Subcutaneous adipose tissue (tissue), 4 donors: ENCODE data around the gene NIPAL4. TPM values are rescaled to one million over a fixed set of nuclear protein-coding genes. Genes with fewer than 3 reads are reported as not detected.

Experiments used
- CTCF ChIP-seq: fragments of 450-650 bp; IDR thresholded peaks from one replicate; pipeline ENCODE4 v1.5.1; 2016; ENCODE audit warnings: low read depth, mild to moderate bottlenecking, control low read depth, antibody characterized with exemption, moderate library complexity
- total RNA-seq, 4 donors: library from RNA; depleted of rRNA; stranded (reverse); fragments of >200 nt; gene quantifications; one replicate each; pipeline ENCODE4 v1.1.0, GENCODE V29; 2016

The NIPAL4 gene
- total RNA-seq, 4 donors from 2014 or later: 0.22 to 1.3 TPM; not detected in 2

GRCh38 chr5:157520911-157521703 lies 61.1 kb downstream of the NIPAL4 start:
- TF ChIP-seq CTCF: no peak

GRCh38 chr5:157521704-157522029 lies 61.7 kb downstream of the NIPAL4 start:
- no peak for TF ChIP-seq CTCF

- no peak for TF ChIP-seq CTCF
Observed at GRCh38 chr5:157523976-157524375, 64.0 kb downstream of the NIPAL4 start.

Other genes starting within 250 kb of the NIPAL4 start
- 10 to 100 TPM in 1 of 4 donors, 1 to 10 TPM in 3; 4.1 to 11.9 (median 6.0) TPM for gene CYFIP2, start 194.1 kb upstream of the NIPAL4 start, total RNA-seq
- 1 to 10 TPM; 1.4 to 2.9 (median 2.2) TPM for gene ADAM19, start 115.6 kb downstream of the NIPAL4 start, total RNA-seq
- not detected for gene SOX30, start 192.2 kb downstream of the NIPAL4 start, total RNA-seq
- not detected for gene C5orf52, start 211.3 kb downstream of the NIPAL4 start, total RNA-seq